SK-N-SH (cell line): Measurements from ENCODE around the gene LMOD2. TPM values are rescaled to one million over a fixed set of nuclear protein-coding genes. Genes with fewer than 3 reads are reported as not detected.
A peak's percentile ranks its signal among the peaks of the same experiment; 100 is the strongest.

ENCODE experiments used
- CTCF ChIA-PET: fragments of 300-600, 350-600 bp; formaldehyde crosslinking; extraction: SDS; loops from one replicate; lab custom pipeline; 2021; lab: Yijun Ruan, JAX
- POLR2A ChIA-PET: fragments of 350-600 bp; sonication (Branson Sonifier 250); formaldehyde crosslinking; extraction: SDS; loops from one replicate; lab custom pipeline; 2020; ENCODE audit warnings: antibody characterized with exemption, inconsistent platforms; lab: Yijun Ruan, JAX
- DNase-seq: peaks from one replicate; pipeline ENCODE4 v3.0.0; 2012
- H2AFZ ChIP-seq: fragments of 200-600 bp; sonication (generic); 2 replicates; pipeline ENCODE4 v1.8.1; 2016; ENCODE audit warnings: antibody characterized with exemption, mild to moderate bottlenecking, low read depth
- H3F3A ChIP-seq: fragments of 200-600 bp; sonication (generic); replicated peaks from 2 replicates; pipeline ENCODE3; 2016; ENCODE audit warnings: antibody characterized with exemption, mild to moderate bottlenecking; ENCODE audit not compliant: insufficient read depth
- H3K27ac ChIP-seq, 2 experiments: fragments of 200-500 bp in 1 of 2; fragments of 200-600 bp in 1 of 2; sonication (Bioruptor generic) in 1 of 2; sonication (generic), shearing (Covaris generic) in 1 of 2; 2 replicates each; pipeline versions ENCODE4 v1.5.1 to v1.6.1; 2014 to 2016; ENCODE audit warnings: low read depth in 2 of 2, inconsistent platforms in 1 of 2, low read length in 1 of 2, mild to moderate bottlenecking in 1 of 2, mixed read lengths in 1 of 2
- H3K27me3 ChIP-seq: fragments of 200-600 bp; sonication (generic), shearing (Covaris generic); 2 replicates; pipeline ENCODE4 v1.6.1; 2016; ENCODE audit warnings: mixed run types; ENCODE audit not compliant: insufficient read depth
- H3K36me3 ChIP-seq, 2 experiments: fragments of 200-500 bp in 1 of 2; fragments of 200-600 bp in 1 of 2; sonication (Bioruptor generic) in 1 of 2; sonication (generic) in 1 of 2; replicated peaks in 1 of 2; 2 replicates each; pipeline versions ENCODE3 to v1.5.1; 2014 to 2016; ENCODE audit warnings: low read length in 1 of 2, mild to moderate bottlenecking in 1 of 2; ENCODE audit not compliant: insufficient read depth in 2 of 2, control insufficient read depth in 1 of 2
- H3K4me1 ChIP-seq, 2 experiments: fragments of 200-500 bp in 1 of 2; fragments of 200-600 bp in 1 of 2; sonication (Bioruptor generic) in 1 of 2; sonication (generic), shearing (Covaris generic) in 1 of 2; 2 replicates each; pipeline versions ENCODE4 v1.5.1 to v1.6.1; 2014 to 2016; ENCODE audit warnings: low read depth in 1 of 2, low read length in 1 of 2, mixed run types in 1 of 2; ENCODE audit not compliant: insufficient read depth in 2 of 2, control insufficient read depth in 1 of 2
- H3K4me2 ChIP-seq: fragments of 200-600 bp; sonication (generic), shearing (Covaris generic); 2 replicates; pipeline ENCODE4 v1.6.1; 2017; ENCODE audit warnings: mixed run types
- H3K4me3 ChIP-seq, 2 experiments: fragments of 200-500 bp in 1 of 2; fragments of 200-600 bp in 1 of 2; sonication (Bioruptor generic) in 1 of 2; sonication (generic), shearing (Covaris generic) in 1 of 2; 2 replicates each; pipeline versions ENCODE4 v1.5.1 to v1.8.1; 2014 to 2016; ENCODE audit warnings: low read depth in 2 of 2, inconsistent platforms in 1 of 2, low read length in 1 of 2, mild to moderate bottlenecking in 1 of 2, mixed read lengths in 1 of 2, moderate library complexity in 1 of 2
- H3K79me2 ChIP-seq: fragments of 200-600 bp; sonication (generic); 2 replicates; pipeline ENCODE4 v1.8.1; 2017; ENCODE audit warnings: mild to moderate bottlenecking; ENCODE audit not compliant: insufficient read depth
- H3K9ac ChIP-seq: fragments of 200-600 bp; sonication (generic); 2 replicates; pipeline ENCODE4 v1.6.1; 2017; ENCODE audit warnings: mixed run types
- H3K9me2 ChIP-seq: fragments of 200-600 bp; sonication (generic); 2 replicates; pipeline ENCODE4 v1.6.1; 2017; ENCODE audit warnings: mixed run types
- H3K9me3 ChIP-seq: fragments of 200-600 bp; sonication (generic); 2 replicates; pipeline ENCODE4 v1.6.1; 2017; ENCODE audit warnings: mixed run types, mild to moderate bottlenecking, moderate library complexity
- H4K20me1 ChIP-seq: fragments of 200-600 bp; sonication (generic); 2 replicates; pipeline ENCODE4 v1.6.1; 2017; ENCODE audit warnings: mild to moderate bottlenecking, mixed run types; ENCODE audit not compliant: insufficient read depth
- CHD2 ChIP-seq: fragments of 150-350 bp; IDR thresholded peaks from 2 replicates; pipeline ENCODE4 v1.6.1; 2018; ENCODE audit warnings: low read length; ENCODE audit not compliant: partially characterized antibody
- EP300 ChIP-seq, 2 experiments: IDR thresholded peaks; 2 replicates each; pipeline versions ENCODE4 v1.4.0 to v1.6.1; 2012; ENCODE audit warnings: borderline replicate concordance in 1 of 2, low read depth in 1 of 2, low read length in 1 of 2
- EZH2phosphoT487 ChIP-seq: fragments of 200-600 bp; sonication (generic); IDR thresholded peaks from 2 replicates; pipeline ENCODE4 v1.6.1; 2017; ENCODE audit warnings: low read depth, mixed run types, mild to moderate bottlenecking, antibody characterized with exemption, moderate library complexity, borderline replicate concordance
- FOSL2 ChIP-seq: IDR thresholded peaks from 2 replicates; pipeline ENCODE4 v1.4.0; 2012; ENCODE audit warnings: low read depth, mild to moderate bottlenecking, moderate library complexity, borderline replicate concordance
- FOXJ3 ChIP-seq: sonication (generic); formaldehyde crosslinking; IDR thresholded peaks from 2 replicates; pipeline ENCODE4 v1.5.1; 2020; ENCODE audit warnings: mild to moderate bottlenecking, missing genetic modification reagents
- FOXM1 ChIP-seq: IDR thresholded peaks from 2 replicates; pipeline ENCODE4 v1.4.0; 2012; ENCODE audit warnings: low read depth, mild to moderate bottlenecking
- GABPA ChIP-seq: IDR thresholded peaks from 2 replicates; pipeline ENCODE4 v1.4.0; 2012; ENCODE audit warnings: low read depth, mild to moderate bottlenecking
- GATA2 ChIP-seq: sonication (generic); formaldehyde crosslinking; IDR thresholded peaks from 2 replicates; pipeline ENCODE4 v1.5.0; 2020; ENCODE audit warnings: mild to moderate bottlenecking, missing genetic modification reagents
- JUND ChIP-seq: IDR thresholded peaks from 2 replicates; pipeline ENCODE4 v1.4.0; 2012
- MXI1 ChIP-seq: IDR thresholded peaks from 2 replicates; pipeline ENCODE4 v1.6.1; 2012; ENCODE audit warnings: mild to moderate bottlenecking, low read depth, low read length, improper control_type of control experiment
- NRF1 ChIP-seq: IDR thresholded peaks from 2 replicates; pipeline ENCODE4 v1.6.1; 2012; ENCODE audit warnings: low read depth, mild to moderate bottlenecking, low read length
- RAD21 ChIP-seq: IDR thresholded peaks from 2 replicates; pipeline ENCODE4 v1.6.1; 2012; ENCODE audit warnings: mild to moderate bottlenecking, low read length
- RCOR1 ChIP-seq: fragments of 150-350 bp; IDR thresholded peaks from 2 replicates; pipeline ENCODE4 v1.6.1; 2017; ENCODE audit warnings: antibody characterized with exemption, low read length
- RFX5 ChIP-seq: IDR thresholded peaks from 2 replicates; pipeline ENCODE4 v1.6.1; 2012; ENCODE audit warnings: mild to moderate bottlenecking, improper control_type of control experiment, low read length
- RXRA ChIP-seq: IDR thresholded peaks from 2 replicates; pipeline ENCODE4 v1.4.0; 2012; ENCODE audit warnings: low read depth, mild to moderate bottlenecking, borderline replicate concordance
- SIN3A ChIP-seq: IDR thresholded peaks from 2 replicates; pipeline ENCODE4 v1.6.1; 2012; ENCODE audit warnings: low read depth, mild to moderate bottlenecking, low read length, moderate library complexity, borderline replicate concordance
- TAF1 ChIP-seq: IDR thresholded peaks from 2 replicates; pipeline ENCODE4 v1.6.1; 2012; ENCODE audit warnings: low read depth, mild to moderate bottlenecking, low read length, moderate library complexity, borderline replicate concordance
- TCF12 ChIP-seq: IDR thresholded peaks from 2 replicates; pipeline ENCODE4 v1.4.0; 2012
- YY1 ChIP-seq: IDR thresholded peaks from 2 replicates; pipeline ENCODE4 v1.4.0; 2012; ENCODE audit warnings: low read depth, mild to moderate bottlenecking
- WGBS: methylation state at CpG from one replicate; pipeline ENCODE4 v1.1.6; 2017; ENCODE audit warnings: low lambda C conversion rate; 5-methylcytosine and 5-hydroxymethylcytosine counted together
- polyA plus RNA-seq, 3 experiments: library from polyadenylated mRNA; depleted of rRNA; stranded (reverse); fragments of >200 nt; gene quantifications; 2 replicates each; pipeline ENCODE4 v1.2.3, GENCODE V29; 2012
- TF ChIP-seq, protein P1 (sequence below): IDR thresholded peaks from 2 replicates; pipeline ENCODE4 v1.6.1; 2012; ENCODE audit warnings: mild to moderate bottlenecking, low read depth, low read length, moderate library complexity
- TF ChIP-seq, protein P2 (sequence below): IDR thresholded peaks from 2 replicates; pipeline ENCODE4 v1.4.0; 2012; ENCODE audit warnings: low read depth, borderline replicate concordance
- TF ChIP-seq, protein P3 (sequence below): fragments of 150-350 bp; IDR thresholded peaks from 2 replicates; pipeline ENCODE4 v1.6.1; 2016; ENCODE audit warnings: mild to moderate bottlenecking, low read depth, low read length
- TF ChIP-seq, protein P4 (sequence below): IDR thresholded peaks from 2 replicates; pipeline ENCODE4 v1.4.0; 2012; ENCODE audit warnings: low read depth
- TF ChIP-seq, protein P5 (sequence below): fragments of 150-350 bp; IDR thresholded peaks from 2 replicates; pipeline ENCODE4 v1.6.1; 2017; ENCODE audit warnings: antibody characterized with exemption, low read length, low read depth, borderline replicate concordance

LMOD2 gene
- polyA plus RNA-seq, 1 of the 3 experiments (the other 2 are of a cell fraction) = not detected

DNA sequence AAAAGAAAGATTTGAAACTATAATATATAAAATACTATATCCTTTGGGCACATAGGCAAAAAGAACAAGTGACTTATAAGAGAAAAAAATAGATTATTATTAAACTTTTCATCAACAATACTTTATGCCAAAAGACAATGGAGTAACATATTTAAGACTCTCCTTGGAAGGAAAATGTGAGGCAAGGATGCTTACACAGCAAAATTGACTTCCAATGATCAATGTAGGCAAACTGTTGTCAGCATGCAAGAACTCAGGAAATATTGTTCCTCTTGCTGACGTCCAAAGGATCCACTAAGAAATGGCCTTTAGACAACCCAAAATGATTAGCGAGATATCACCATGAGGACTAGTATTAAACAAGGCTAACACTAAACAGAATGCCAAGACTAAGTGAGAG, 22.9 kb upstream of the LMOD2 start (continued):
- TF ChIP-seq, protein P1, sequence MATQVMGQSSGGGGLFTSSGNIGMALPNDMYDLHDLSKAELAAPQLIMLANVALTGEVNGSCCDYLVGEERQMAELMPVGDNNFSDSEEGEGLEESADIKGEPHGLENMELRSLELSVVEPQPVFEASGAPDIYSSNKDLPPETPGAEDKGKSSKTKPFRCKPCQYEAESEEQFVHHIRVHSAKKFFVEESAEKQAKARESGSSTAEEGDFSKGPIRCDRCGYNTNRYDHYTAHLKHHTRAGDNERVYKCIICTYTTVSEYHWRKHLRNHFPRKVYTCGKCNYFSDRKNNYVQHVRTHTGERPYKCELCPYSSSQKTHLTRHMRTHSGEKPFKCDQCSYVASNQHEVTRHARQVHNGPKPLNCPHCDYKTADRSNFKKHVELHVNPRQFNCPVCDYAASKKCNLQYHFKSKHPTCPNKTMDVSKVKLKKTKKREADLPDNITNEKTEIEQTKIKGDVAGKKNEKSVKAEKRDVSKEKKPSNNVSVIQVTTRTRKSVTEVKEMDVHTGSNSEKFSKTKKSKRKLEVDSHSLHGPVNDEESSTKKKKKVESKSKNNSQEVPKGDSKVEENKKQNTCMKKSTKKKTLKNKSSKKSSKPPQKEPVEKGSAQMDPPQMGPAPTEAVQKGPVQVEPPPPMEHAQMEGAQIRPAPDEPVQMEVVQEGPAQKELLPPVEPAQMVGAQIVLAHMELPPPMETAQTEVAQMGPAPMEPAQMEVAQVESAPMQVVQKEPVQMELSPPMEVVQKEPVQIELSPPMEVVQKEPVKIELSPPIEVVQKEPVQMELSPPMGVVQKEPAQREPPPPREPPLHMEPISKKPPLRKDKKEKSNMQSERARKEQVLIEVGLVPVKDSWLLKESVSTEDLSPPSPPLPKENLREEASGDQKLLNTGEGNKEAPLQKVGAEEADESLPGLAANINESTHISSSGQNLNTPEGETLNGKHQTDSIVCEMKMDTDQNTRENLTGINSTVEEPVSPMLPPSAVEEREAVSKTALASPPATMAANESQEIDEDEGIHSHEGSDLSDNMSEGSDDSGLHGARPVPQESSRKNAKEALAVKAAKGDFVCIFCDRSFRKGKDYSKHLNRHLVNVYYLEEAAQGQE = no peak
- TF ChIP-seq FOXJ3 (CRISPR knock-in tag) = no peak
- no peak for TF ChIP-seq TCF12
- TF ChIP-seq, protein P2, sequence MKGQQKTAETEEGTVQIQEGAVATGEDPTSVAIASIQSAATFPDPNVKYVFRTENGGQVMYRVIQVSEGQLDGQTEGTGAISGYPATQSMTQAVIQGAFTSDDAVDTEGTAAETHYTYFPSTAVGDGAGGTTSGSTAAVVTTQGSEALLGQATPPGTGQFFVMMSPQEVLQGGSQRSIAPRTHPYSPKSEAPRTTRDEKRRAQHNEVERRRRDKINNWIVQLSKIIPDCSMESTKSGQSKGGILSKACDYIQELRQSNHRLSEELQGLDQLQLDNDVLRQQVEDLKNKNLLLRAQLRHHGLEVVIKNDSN = no peak
- TF ChIP-seq JUND = no peak
- TF ChIP-seq, protein P3, sequence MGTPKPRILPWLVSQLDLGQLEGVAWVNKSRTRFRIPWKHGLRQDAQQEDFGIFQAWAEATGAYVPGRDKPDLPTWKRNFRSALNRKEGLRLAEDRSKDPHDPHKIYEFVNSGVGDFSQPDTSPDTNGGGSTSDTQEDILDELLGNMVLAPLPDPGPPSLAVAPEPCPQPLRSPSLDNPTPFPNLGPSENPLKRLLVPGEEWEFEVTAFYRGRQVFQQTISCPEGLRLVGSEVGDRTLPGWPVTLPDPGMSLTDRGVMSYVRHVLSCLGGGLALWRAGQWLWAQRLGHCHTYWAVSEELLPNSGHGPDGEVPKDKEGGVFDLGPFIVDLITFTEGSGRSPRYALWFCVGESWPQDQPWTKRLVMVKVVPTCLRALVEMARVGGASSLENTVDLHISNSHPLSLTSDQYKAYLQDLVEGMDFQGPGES = no peak
- no peak for TF ChIP-seq RFX5
- TF ChIP-seq, all 33 proteins: peak for 0

DNA sequence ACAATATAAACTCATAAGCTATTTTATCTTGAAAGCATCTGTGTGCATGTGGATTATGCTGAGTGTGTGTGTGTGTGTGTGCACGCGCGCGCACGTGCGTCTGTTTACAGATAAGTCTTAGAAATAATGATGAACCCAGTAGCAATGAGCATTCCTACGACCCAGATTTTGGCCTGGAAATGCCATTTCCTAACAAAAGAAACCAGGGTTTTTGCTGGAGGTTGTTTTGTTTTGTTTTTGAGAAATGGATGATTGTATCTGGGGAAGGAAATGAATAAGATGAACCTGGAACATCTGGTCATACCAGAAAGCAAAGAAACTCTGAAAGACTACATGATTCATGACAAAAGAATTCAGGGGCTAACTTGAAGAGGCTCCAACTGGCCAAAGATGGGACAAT, 22.1 kb upstream of the LMOD2 start:
- Histone ChIP-seq H3K4me1 (peaks cover 4 to 11% of the 10 kb centered on the region in 2 experiments; a peak in 2 of 4 replicates), H4K20me1 (no peaks in the 10 kb centered on the region), H3K36me3 (no peaks in the 10 kb centered on the region), H3K9me2 (no peaks in the 10 kb centered on the region), H3K9me3 (no peaks in the 10 kb centered on the region), H3K9ac (no peak overlapping the region), H3K4me2 (peak overlapping the region; percentile 67), H3K27me3 (no peaks in the 10 kb centered on the region), H2AFZ (peak overlapping the region; percentile 36), H3K79me2 (no peaks in the 10 kb centered on the region), H3F3A (peaks cover 16% of the 10 kb centered on the region), H3K27ac (peak overlapping the region; percentile 1 to 48; a peak in 3 of 4 replicates), H3K4me3 (no peak overlapping the region; a peak in 1 of 4 replicates)
- WGBS = 49% methylated on average over 7 of the region's 7 CpGs
- ChIA-PET CTCF (interaction anchor here (3.9 to 5.2 kb wide), 4 partner anchors 11 to 232 kb away, joined by 12 to 61 read pairs (median 30); no protein-coding TSS in a partner anchor), POLR2A (no interaction called here)
- peak; percentile 27 for DNase-seq
- TF ChIP-seq RXRA = peak; percentile 28; the same call in 1 of the 2 replicates
- peak; percentile 82 for TF ChIP-seq JUND
- TF ChIP-seq TCF12 = peak; percentile 92
- TF ChIP-seq GATA2 (CRISPR knock-in tag) = 0 out of 2 replicates have a peak, but pooled peaks have one; percentile 29
- no peak for TF ChIP-seq RAD21
- no peak for TF ChIP-seq SIN3A
- TF ChIP-seq CHD2 = no peak
- TF ChIP-seq, protein P4, sequence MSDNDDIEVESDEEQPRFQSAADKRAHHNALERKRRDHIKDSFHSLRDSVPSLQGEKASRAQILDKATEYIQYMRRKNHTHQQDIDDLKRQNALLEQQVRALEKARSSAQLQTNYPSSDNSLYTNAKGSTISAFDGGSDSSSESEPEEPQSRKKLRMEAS = peak; percentile 61; the same call in 1 of the 2 replicates
- no peak for TF ChIP-seq YY1
- no peak for TF ChIP-seq MXI1
- peak in 1 of 2 experiments; percentile 65; a peak in 1 of 4 replicates for TF ChIP-seq EP300 (IDR thresholded peaks at IDR 0.05; ENCODE audit: borderline replicate concordance in 1 of 2, low read depth in 1 of 2, low read length in 1 of 2)
- no peak for TF ChIP-seq NRF1
- TF ChIP-seq, protein P2 = no peak
- TF ChIP-seq EZH2phosphoT487 = no peak
- TF ChIP-seq RCOR1 = no peak
- TF ChIP-seq FOXJ3 (CRISPR knock-in tag) = no peak
- peak; percentile 76 for TF ChIP-seq FOSL2
- TF ChIP-seq TAF1 = no peak
- TF ChIP-seq, protein P5, sequence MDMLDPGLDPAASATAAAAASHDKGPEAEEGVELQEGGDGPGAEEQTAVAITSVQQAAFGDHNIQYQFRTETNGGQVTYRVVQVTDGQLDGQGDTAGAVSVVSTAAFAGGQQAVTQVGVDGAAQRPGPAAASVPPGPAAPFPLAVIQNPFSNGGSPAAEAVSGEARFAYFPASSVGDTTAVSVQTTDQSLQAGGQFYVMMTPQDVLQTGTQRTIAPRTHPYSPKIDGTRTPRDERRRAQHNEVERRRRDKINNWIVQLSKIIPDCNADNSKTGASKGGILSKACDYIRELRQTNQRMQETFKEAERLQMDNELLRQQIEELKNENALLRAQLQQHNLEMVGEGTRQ = no peak
- no peak for TF ChIP-seq GABPA
- TF ChIP-seq FOXM1 = no peak
